CMK (cell line): Measurements from ENCODE around the gene ARAP2.

ENCODE experiments used
- DNase-seq: peaks from one replicate; pipeline ENCODE4 v3.0.0-alpha.2; 2010; ENCODE audit warnings: low read depth

ARAP2 gene

GRCh38 chr4:36038491-36038890 is 205.8 kb downstream of the ARAP2 start:
- no peak for DNase-seq

GRCh38 chr4:36037127-36037526 is 207.2 kb downstream of the ARAP2 start:
- no peak for DNase-seq

- no peak for DNase-seq
Measured at GRCh38 chr4:36029951-36030350, 214.4 kb downstream of the ARAP2 start.

DNA sequence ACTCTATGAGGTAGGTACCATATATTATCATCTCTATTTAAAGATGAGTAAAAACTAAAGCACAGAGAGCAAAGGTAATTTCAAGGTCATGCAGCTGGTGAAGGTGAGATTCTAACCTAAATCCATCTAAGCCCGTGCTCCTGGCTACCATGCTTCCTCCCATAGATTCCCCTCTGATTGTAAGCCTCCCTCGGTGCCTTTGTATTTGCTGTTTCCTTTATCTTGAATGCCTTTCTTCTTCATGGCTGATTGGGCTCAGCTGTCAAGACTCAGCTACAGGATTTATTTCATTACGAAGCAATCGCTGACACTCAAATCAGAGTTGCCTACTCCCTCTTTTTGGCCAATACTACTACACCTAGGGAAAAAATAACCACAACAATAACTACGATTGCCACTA is 217.1 kb downstream of the ARAP2 start:
- no peak for DNase-seq

DNA sequence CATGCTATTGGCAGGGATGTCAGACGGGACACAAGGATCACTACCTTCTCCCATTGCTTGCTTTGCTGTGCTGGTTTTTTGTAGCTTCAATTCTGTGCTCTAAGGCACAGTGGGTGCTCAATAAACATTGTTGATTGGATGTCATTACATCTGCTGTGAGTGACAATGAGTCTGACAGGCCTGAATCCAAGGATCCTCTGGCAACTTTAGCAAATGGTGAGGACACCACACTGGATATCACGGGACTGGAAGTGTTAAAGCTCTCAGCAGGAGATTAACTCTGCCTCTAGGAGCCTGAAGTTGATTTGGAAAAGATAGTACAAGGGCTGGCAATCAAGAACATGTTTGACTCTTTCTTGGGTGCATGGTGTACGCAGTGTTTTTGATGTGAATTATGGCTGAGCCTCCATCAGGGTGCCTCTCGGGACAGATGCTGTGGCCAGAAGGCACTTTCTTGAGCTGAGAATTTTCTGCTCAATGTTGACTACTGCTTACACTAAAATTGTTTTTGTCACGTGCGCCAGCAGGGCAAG is 217.9 kb downstream of the ARAP2 start:
- no peak for DNase-seq

GRCh38 chr4:36024901-36025660 is 219.2 kb downstream of the ARAP2 start:
- no peak for DNase-seq

- DNase-seq = no peak
Measured at GRCh38 chr4:36020351-36020750, 224.0 kb downstream of the ARAP2 start.
